ENCODE measurements around the gene CHCHD6. TPM values are rescaled to one million over a fixed set of nuclear protein-coding genes. Genes with fewer than 3 reads are reported as not detected.
A peak's percentile ranks its signal among the peaks of the same experiment; 100 is the strongest.

CHCHD6 gene
- total RNA-seq, 1 donor from 2014 or later = 38.2 TPM

DNA sequence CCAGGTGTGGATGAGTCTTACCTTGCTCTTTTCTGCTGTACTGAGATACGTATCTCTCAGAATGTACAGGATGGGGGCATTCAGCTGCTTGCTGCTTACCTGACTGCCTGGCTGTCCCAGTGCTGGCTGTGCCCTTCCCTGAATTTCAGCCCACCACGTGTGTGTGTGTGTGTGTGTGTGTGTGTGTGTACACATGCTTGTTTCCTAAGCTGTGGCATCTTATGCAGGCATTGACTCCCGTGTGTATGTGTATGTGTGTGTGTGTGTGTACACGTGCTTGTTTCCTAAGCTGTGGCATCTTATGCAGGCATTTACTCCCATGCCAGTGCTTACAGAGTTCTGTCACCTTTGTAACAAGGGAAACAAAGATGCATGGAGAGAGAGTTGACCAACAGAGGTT is 218.4 kb downstream of the CHCHD6 start:
- no peak for DNase-seq (ENCODE audit: low read depth)
- H3K4me3 ChIP-seq (ENCODE audit: low read depth, low read length) = no peak overlapping the region
- TF ChIP-seq, protein P1, sequence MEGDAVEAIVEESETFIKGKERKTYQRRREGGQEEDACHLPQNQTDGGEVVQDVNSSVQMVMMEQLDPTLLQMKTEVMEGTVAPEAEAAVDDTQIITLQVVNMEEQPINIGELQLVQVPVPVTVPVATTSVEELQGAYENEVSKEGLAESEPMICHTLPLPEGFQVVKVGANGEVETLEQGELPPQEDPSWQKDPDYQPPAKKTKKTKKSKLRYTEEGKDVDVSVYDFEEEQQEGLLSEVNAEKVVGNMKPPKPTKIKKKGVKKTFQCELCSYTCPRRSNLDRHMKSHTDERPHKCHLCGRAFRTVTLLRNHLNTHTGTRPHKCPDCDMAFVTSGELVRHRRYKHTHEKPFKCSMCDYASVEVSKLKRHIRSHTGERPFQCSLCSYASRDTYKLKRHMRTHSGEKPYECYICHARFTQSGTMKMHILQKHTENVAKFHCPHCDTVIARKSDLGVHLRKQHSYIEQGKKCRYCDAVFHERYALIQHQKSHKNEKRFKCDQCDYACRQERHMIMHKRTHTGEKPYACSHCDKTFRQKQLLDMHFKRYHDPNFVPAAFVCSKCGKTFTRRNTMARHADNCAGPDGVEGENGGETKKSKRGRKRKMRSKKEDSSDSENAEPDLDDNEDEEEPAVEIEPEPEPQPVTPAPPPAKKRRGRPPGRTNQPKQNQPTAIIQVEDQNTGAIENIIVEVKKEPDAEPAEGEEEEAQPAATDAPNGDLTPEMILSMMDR (conservative IDR thresholded peaks at IDR 0.05; ENCODE audit: low read depth, low read length) = no peak

DNA sequence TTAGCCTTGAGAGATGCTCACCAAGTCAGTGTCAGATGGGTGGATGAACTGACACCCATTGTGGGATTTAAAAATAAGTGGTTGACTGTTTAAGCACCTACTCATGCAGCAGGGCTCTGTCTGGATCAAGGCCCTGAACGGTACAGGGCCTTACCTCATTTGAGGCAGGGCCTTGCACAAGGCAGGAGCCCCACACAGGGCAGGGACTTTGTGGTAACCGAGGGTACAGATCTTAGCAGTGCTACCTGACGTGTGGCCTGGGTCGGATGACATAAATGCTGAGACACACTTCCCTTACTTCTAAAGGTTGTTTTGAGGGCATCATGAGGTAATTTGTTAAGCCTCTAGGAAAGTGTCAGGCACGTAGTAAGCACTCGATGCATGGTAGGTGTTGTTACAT is 219.4 kb downstream of the CHCHD6 start:
- no peak overlapping the region for H3K4me3 ChIP-seq (ENCODE audit: low read depth, low read length)
- TF ChIP-seq, protein P1 (conservative IDR thresholded peaks at IDR 0.05; ENCODE audit: low read depth, low read length) = no peak
- DNase-seq (ENCODE audit: low read depth) = no peak

DNA sequence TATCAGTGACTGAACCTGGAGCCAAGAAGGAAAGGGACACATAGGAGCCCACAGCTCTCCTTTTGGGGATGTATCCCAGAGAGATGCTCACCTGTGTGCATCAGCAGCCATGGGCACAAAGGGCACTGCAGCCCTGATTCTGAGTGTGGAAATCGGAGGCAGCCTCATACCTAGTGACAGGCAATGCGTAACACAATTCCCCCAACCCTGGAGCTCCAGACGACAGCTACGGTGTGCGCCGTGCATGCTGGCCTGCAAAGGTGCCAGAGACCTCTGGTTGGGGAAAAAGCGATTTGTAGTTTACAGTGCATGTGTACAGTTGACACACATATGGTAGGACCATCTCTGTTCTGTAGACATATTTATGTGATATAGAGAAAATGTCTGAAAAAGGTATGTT is 219.9 kb downstream of the CHCHD6 start:
- no peak for DNase-seq (ENCODE audit: low read depth)
- no peak overlapping the region for H3K4me3 ChIP-seq (ENCODE audit: low read depth, low read length)
- TF ChIP-seq, protein P1 (conservative IDR thresholded peaks at IDR 0.05; ENCODE audit: low read depth, low read length) = no peak

DNA sequence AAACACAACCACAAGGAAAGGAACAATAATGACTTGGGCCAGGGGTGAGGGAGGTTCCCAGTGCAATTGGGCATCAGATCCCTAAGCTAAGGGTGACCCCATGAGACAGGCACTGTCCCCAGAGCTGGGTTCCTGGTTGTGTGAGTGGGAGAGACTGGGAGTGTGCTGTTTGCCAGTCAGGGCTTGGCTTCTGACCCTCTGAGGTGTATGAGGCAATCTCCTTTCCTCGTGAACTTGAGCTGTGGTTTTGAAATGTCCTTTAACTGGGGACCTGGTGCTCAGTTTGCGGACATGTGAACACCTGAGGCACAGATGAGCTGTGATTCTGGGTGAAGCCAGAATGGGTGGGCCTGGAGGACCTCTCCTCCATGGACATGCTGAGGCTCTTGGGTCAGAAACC is 220.4 kb downstream of the CHCHD6 start:
- TF ChIP-seq, protein P1 (conservative IDR thresholded peaks at IDR 0.05; ENCODE audit: low read depth, low read length) = no peak

DNA sequence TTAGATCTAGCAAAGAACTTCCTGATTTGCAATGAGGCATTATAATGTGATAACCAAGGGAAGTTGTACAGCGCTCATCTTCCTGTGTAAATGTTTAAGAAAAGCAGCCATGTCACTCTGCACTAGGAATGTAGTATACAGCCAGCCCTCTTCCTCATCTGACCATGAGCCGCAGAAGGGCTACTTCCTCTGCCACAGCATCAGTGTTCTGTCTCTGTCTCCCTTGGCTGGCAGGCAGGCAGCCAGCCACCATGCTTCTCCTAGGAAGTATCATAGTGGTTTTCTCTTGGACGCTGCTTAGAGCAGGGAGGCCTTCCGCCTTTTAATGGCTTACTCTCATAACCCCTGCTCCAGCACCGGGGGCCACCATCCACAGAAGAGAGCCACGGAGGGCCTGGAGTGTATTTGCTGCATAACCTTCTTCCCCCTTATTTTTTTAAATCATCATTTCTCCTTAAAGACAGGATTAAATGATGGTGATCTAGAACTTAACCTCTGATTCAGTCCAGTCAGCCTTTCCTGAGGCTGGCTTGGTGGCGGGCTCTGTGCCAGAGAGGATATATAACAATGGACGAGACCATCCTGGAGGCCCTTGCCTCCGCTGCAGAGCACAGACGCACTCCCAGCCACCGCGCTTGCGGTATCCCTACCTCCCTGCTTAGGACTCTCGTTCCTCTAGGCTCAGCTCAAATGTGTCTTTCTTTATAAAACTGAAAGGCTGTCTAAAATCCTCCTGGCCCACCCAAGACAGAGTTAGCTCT is 221.6 kb downstream of the CHCHD6 start:
- DNase-seq (ENCODE audit: low read depth) = no peak
- TF ChIP-seq, protein P1 (conservative IDR thresholded peaks at IDR 0.05; ENCODE audit: low read depth, low read length) = no peak
- no peak overlapping the region for H3K4me3 ChIP-seq (ENCODE audit: low read depth, low read length)

More for the DNA sequence above, 220.4 kb downstream of the CHCHD6 start:
- no peak overlapping the region for H3K4me3 ChIP-seq (ENCODE audit: low read depth, low read length)
- no peak for DNase-seq (ENCODE audit: low read depth)

DNA sequence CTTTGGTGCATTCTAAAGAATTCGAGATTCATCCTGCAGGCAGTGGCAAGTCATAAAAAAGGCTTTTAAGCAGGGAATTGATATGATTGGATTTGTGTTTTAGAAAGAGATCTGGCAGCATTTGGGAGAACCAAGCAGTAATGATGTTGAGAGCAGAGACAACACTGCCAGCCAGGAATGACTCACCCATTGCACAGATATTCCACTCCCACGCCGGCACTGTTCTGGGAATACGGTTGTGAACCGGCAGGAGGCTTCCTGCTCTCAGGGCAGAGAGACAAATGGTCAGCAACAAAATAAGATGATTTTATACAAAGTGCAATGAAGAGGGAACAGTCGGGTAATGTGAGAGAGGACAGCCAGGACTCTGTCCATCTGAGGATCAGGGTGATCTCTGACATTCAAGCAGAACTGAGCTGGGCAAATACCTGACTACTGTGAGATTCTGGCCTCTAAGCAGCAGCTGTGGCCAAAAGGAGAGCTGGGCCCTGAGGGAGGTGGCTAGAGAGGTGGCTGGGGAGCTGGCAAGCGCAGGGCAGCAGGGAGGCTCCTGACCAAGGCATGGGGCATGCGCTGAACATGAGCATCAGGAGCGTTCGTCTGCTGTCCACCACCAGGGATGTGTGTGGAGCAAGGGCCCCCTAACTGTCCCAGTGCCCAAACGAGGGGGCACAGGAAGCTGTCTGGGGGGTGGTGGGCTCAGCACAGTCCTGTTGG is 222.8 kb downstream of the CHCHD6 start:
- TF ChIP-seq, protein P1 (conservative IDR thresholded peaks at IDR 0.05; ENCODE audit: low read depth, low read length) = peak; percentile 28
- no peak overlapping the region for H3K4me3 ChIP-seq (ENCODE audit: low read depth, low read length)
- DNase-seq (ENCODE audit: low read depth) = no peak
